GM12865 (cell line): ENCODE data around the gene C5orf52.
"Not testable (repeated sequence)": the region's sequence is repeated elsewhere in the genome, so short reads cannot be mapped to it uniquely, and the experiment has no call there.

ENCODE experiments used
- DNase-seq: peaks from one replicate; pipeline ENCODE4 v3.0.0; 2010; ENCODE audit warnings: low read depth
- H3K4me3 ChIP-seq: 2 replicates; pipeline ENCODE4 v1.5.1; 2011; ENCODE audit warnings: mild to moderate bottlenecking, low read depth, low read length, control low read depth
- TF ChIP-seq, protein P1 (sequence below): IDR thresholded peaks from 2 replicates; pipeline ENCODE4 v1.5.1; 2011; ENCODE audit warnings: low read length, control low read depth, low read depth, inconsistent platforms; ENCODE audit not compliant: insufficient read depth; ENCODE audit errors: missing control alignments

Gene C5orf52

GRCh38 chr5:157677931-157678330 is 6.6 kb downstream of the C5orf52 start:
- TF ChIP-seq, protein P1, sequence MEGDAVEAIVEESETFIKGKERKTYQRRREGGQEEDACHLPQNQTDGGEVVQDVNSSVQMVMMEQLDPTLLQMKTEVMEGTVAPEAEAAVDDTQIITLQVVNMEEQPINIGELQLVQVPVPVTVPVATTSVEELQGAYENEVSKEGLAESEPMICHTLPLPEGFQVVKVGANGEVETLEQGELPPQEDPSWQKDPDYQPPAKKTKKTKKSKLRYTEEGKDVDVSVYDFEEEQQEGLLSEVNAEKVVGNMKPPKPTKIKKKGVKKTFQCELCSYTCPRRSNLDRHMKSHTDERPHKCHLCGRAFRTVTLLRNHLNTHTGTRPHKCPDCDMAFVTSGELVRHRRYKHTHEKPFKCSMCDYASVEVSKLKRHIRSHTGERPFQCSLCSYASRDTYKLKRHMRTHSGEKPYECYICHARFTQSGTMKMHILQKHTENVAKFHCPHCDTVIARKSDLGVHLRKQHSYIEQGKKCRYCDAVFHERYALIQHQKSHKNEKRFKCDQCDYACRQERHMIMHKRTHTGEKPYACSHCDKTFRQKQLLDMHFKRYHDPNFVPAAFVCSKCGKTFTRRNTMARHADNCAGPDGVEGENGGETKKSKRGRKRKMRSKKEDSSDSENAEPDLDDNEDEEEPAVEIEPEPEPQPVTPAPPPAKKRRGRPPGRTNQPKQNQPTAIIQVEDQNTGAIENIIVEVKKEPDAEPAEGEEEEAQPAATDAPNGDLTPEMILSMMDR: no peak
- no peak for DNase-seq
- no peak overlapping the region for H3K4me3 ChIP-seq

DNA sequence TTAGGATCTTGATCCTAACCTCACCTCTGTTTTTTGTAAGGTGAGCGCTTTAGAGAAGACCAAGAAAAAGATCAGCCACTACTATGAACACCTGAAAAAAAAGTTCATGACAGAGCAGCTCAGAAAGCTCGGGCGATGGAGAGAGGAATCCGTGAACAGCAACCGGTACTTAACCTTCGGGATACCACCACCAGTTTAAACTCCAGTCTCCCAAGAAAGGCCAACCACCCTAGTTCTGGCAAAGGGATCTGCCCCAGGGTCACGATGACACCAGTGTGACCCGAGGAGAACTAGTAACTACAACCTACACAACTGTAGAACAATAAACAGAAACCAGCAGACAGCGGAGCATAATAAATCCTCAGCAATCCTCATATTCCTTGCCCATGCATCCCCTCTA is 8.5 kb downstream of the C5orf52 start:
- H3K4me3 ChIP-seq: no peak overlapping the region
- no peak for DNase-seq
- TF ChIP-seq, protein P1: no peak

DNA sequence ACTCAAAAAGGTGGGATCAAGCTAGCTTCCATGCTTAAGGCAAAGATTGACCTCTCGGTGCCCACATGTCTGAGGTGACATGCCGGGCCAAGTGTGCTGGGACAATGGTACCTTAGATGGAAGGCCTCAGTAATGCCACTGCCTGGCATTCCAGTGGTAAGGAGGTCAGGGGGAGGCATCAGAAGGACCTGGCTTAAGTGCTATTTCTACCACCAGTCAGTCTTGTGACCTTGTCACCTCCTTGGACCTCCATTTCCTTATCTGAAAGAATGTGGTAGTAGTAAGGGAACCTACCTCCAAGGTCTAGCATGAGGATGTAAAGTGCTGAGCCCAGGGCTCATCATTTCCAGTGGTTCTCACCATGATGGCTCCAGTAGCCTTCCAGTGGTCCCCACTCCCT is 8.9 kb downstream of the C5orf52 start:
- DNase-seq: no peak
- TF ChIP-seq, protein P1: no peak
- no peak overlapping the region for H3K4me3 ChIP-seq

- no peak for DNase-seq
Measured at GRCh38 chr5:157681048-157681447, 9.7 kb downstream of the C5orf52 start.

GRCh38 chr5:157682257-157682656 is 10.9 kb downstream of the C5orf52 start:
- TF ChIP-seq, protein P1: no peak
- no peak overlapping the region for H3K4me3 ChIP-seq
- DNase-seq: no peak

More at GRCh38 chr5:157681048-157681447, 9.7 kb downstream of the C5orf52 start:
- TF ChIP-seq, protein P1: no peak
- H3K4me3 ChIP-seq: no peak overlapping the region

- DNase-seq, H3K4me3 ChIP-seq: not testable (repeated sequence)
Measured at GRCh38 chr5:157686276-157687197, 15.2 kb downstream of the C5orf52 start.

DNA sequence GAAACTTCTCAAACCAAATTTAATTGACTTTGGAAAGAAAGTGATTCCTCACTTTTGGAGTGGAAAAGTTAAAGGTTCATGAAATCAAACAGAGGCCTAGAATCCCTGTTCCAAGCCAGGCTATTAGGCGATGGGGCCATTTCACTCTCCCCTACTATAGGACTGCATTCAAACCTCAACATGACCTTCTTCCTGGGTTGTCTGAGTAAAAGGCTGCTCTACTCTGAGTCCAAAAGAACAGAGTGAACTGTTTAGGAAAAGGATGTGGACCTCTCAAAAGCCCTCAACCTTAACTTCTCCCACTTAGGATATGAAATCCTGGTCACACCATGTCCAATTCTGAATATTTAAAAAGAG is 15.8 kb downstream of the C5orf52 start:
- H3K4me3 ChIP-seq: no peak overlapping the region
- TF ChIP-seq, protein P1: no peak
- DNase-seq: no peak
